HT1080 (cell line): ENCODE measurements around the gene A4GALT. TPM values are rescaled to one million over a fixed set of nuclear protein-coding genes. Genes with fewer than 3 reads are reported as not detected.
"Not testable (repeated sequence)": the region's sequence is repeated elsewhere in the genome, so short reads cannot be mapped to it uniquely, and the experiment has no call there.

ENCODE experiments used
- DNase-seq: peaks from one replicate; pipeline ENCODE4 v3.0.0-alpha.2; 2015; ENCODE audit warnings: low read depth
- total RNA-seq: library from RNA; depleted of rRNA; stranded (reverse); fragments of >200 nt; shearing (Covaris generic); gene quantifications from 2 replicates; pipeline ENCODE4 v1.2.3, GENCODE V29; 2014

Gene A4GALT
- total RNA-seq, 1 experiment from 2014 or later, result 7.3 TPM

- DNase-seq, result no peak
Observed at GRCh38 chr22:42684462-42685195, 36.0 kb downstream of the A4GALT start.

- DNase-seq, result no peak
Observed at GRCh38 chr22:42683578-42684283, 36.9 kb downstream of the A4GALT start.

- DNase-seq, result no peak
Observed at GRCh38 chr22:42682113-42682851, 38.4 kb downstream of the A4GALT start.

GRCh38 chr22:42680648-42681047, 40.0 kb downstream of the A4GALT start:
- DNase-seq, result peak; percentile 97

GRCh38 chr22:42679691-42680090, 41.0 kb downstream of the A4GALT start:
- no peak for DNase-seq

- no peak for DNase-seq
Observed at GRCh38 chr22:42678894-42679293, 41.8 kb downstream of the A4GALT start.

GRCh38 chr22:42677936-42678335, 42.7 kb downstream of the A4GALT start:
- not testable (repeated sequence) for DNase-seq

GRCh38 chr22:42676059-42676607, 44.5 kb downstream of the A4GALT start:
- DNase-seq, result no peak

- no peak for DNase-seq
Observed at GRCh38 chr22:42673898-42674401, 46.7 kb downstream of the A4GALT start.

GRCh38 chr22:42673071-42673470, 47.6 kb downstream of the A4GALT start:
- DNase-seq, result not testable (repeated sequence)

GRCh38 chr22:42670921-42671709, 49.6 kb downstream of the A4GALT start:
- DNase-seq, result no peak

GRCh38 chr22:42670046-42670445, 50.6 kb downstream of the A4GALT start:
- DNase-seq, result no peak

GRCh38 chr22:42666393-42666792, 54.3 kb downstream of the A4GALT start:
- DNase-seq, result not testable (repeated sequence)

- no peak for DNase-seq
Observed at GRCh38 chr22:42664976-42665831, 55.5 kb downstream of the A4GALT start.

- DNase-seq, result peak; percentile 67
Observed at GRCh38 chr22:42661985-42662831, 58.5 kb downstream of the A4GALT start.

- no peak for DNase-seq
Observed at GRCh38 chr22:42656578-42656977, 64.1 kb downstream of the A4GALT start.

- DNase-seq, result no peak
Observed at GRCh38 chr22:42655693-42656092, 65.0 kb downstream of the A4GALT start.

GRCh38 chr22:42654436-42655073, 66.1 kb downstream of the A4GALT start:
- no peak for DNase-seq
